ENCODE results near the gene PRDX6.
"Not testable (repeated sequence)": the region's sequence is repeated elsewhere in the genome, so short reads cannot be mapped to it uniquely, and the experiment has no call there.

PRDX6 gene

GRCh38 chr1:173469656-173470055 lies 7.5 kb upstream of the PRDX6 start:
- no peak for DNase-seq (ENCODE audit: low read depth)

- DNase-seq (ENCODE audit: low read depth): no peak
Measured at GRCh38 chr1:173470608-173471007, 6.5 kb upstream of the PRDX6 start.

GRCh38 chr1:173473599-173474011 lies 3.5 kb upstream of the PRDX6 start:
- no peak for DNase-seq (ENCODE audit: low read depth)

- DNase-seq (ENCODE audit: low read depth): peak; percentile 32
Measured at GRCh38 chr1:173474097-173474779, 2.9 kb upstream of the PRDX6 start.

- not testable (repeated sequence) for DNase-seq (ENCODE audit: low read depth)
Measured at GRCh38 chr1:173474780-173475421, 2.2 kb upstream of the PRDX6 start.

- DNase-seq (ENCODE audit: low read depth): peak; percentile 73
Measured at GRCh38 chr1:173475564-173476196, 1.5 kb upstream of the PRDX6 start.

- no peak for DNase-seq (ENCODE audit: low read depth)
Measured at GRCh38 chr1:173476197-173476664, 904 bp upstream of the PRDX6 start.

- peak; percentile 92 for DNase-seq (ENCODE audit: low read depth)
Measured at GRCh38 chr1:173476665-173477285, 360 bp upstream of the PRDX6 start.

- peak; percentile 81 for DNase-seq (ENCODE audit: low read depth)
Measured at GRCh38 chr1:173478094-173478674, 1.0 kb downstream of the PRDX6 start.

- DNase-seq (ENCODE audit: low read depth): peak; percentile 23
Measured at GRCh38 chr1:173479649-173480048, 2.5 kb downstream of the PRDX6 start.

GRCh38 chr1:173481195-173481772 lies 4.1 kb downstream of the PRDX6 start:
- no peak for DNase-seq (ENCODE audit: low read depth)

GRCh38 chr1:173482683-173483082 lies 5.5 kb downstream of the PRDX6 start:
- no peak for DNase-seq (ENCODE audit: low read depth)

GRCh38 chr1:173484276-173484675 lies 7.1 kb downstream of the PRDX6 start:
- no peak for DNase-seq (ENCODE audit: low read depth)

GRCh38 chr1:173485401-173485800 lies 8.3 kb downstream of the PRDX6 start:
- no peak for DNase-seq (ENCODE audit: low read depth)

- DNase-seq (ENCODE audit: low read depth): no peak
Measured at GRCh38 chr1:173488001-173488400, 10.9 kb downstream of the PRDX6 start.

- no peak for DNase-seq (ENCODE audit: low read depth)
Measured at GRCh38 chr1:173489149-173489600, 12.0 kb downstream of the PRDX6 start.

- no peak for DNase-seq (ENCODE audit: low read depth)
Measured at GRCh38 chr1:173489929-173490328, 12.8 kb downstream of the PRDX6 start.

GRCh38 chr1:173491508-173491907 lies 14.4 kb downstream of the PRDX6 start:
- no peak for DNase-seq (ENCODE audit: low read depth)

- not testable (repeated sequence) for DNase-seq (ENCODE audit: low read depth)
Measured at GRCh38 chr1:173493125-173493524, 16.0 kb downstream of the PRDX6 start.

- DNase-seq (ENCODE audit: low read depth): no peak
Measured at GRCh38 chr1:173495609-173496267, 18.6 kb downstream of the PRDX6 start.

GRCh38 chr1:173496757-173497320 lies 19.7 kb downstream of the PRDX6 start:
- DNase-seq (ENCODE audit: low read depth): no peak

Data from fibroblast of gingiva (primary cell).